Hepatocyte (in vitro differentiated cells): ENCODE measurements around the gene TNN. TPM values are rescaled to one million over a fixed set of nuclear protein-coding genes. Genes with fewer than 3 reads are reported as not detected.
"Not testable (repeated sequence)": the region's sequence is repeated elsewhere in the genome, so short reads cannot be mapped to it uniquely, and the experiment has no call there.

Experiments
- DNase-seq: peaks from one replicate; pipeline ENCODE4 v3.0.0-alpha.2; 2016; ENCODE audit warnings: low spot score
- H2AFZ ChIP-seq: fragments of 200-600 bp; sonication (generic); 2 replicates; pipeline ENCODE4 v1.6.0; 2016; ENCODE audit warnings: antibody characterized with exemption, mild to moderate bottlenecking
- H3K27ac ChIP-seq: fragments of 200-600 bp; sonication (generic); 2 replicates; pipeline ENCODE4 v1.5.1; 2016; ENCODE audit warnings: mild to moderate bottlenecking
- H3K27me3 ChIP-seq: fragments of 200-600 bp; sonication (generic); 2 replicates; pipeline ENCODE4 v1.6.1; 2016
- H3K36me3 ChIP-seq: fragments of 200-600 bp; sonication (generic); replicated peaks from 2 replicates; pipeline ENCODE4 v1.5.1; 2016; ENCODE audit warnings: low read depth; ENCODE audit not compliant: insufficient read depth
- H3K4me1 ChIP-seq: fragments of 200-600 bp; sonication (generic); 2 replicates; pipeline ENCODE4 v1.5.1; 2016; ENCODE audit warnings: mild to moderate bottlenecking, moderate library complexity; ENCODE audit not compliant: insufficient read depth
- H3K4me2 ChIP-seq: fragments of 200-600 bp; sonication (generic); 2 replicates; pipeline ENCODE4 v1.6.0; 2016
- H3K4me3 ChIP-seq: fragments of 200-600 bp; sonication (generic); 2 replicates; pipeline ENCODE4 v1.5.1; 2016; ENCODE audit warnings: mild to moderate bottlenecking
- H3K79me2 ChIP-seq: fragments of 200-600 bp; sonication (generic); 2 replicates; pipeline ENCODE4 v1.6.0; 2017; ENCODE audit warnings: mild to moderate bottlenecking
- H3K9me2 ChIP-seq: fragments of 200-600 bp; sonication (generic); replicated peaks from 2 replicates; pipeline ENCODE4 v1.6.0; 2017; ENCODE audit warnings: mild to moderate bottlenecking; ENCODE audit not compliant: insufficient read depth
- H3K9me3 ChIP-seq: fragments of 200-600 bp; sonication (generic); 2 replicates; pipeline ENCODE4 v1.5.1; 2016; ENCODE audit warnings: low read depth, mild to moderate bottlenecking
- H4K20me1 ChIP-seq: fragments of 200-600 bp; sonication (generic); 2 replicates; pipeline ENCODE4 v1.6.0; 2016; ENCODE audit warnings: mild to moderate bottlenecking; ENCODE audit not compliant: insufficient read depth, poor library complexity, severe bottlenecking
- CTCF ChIP-seq: fragments of 200-600 bp; sonication (generic); IDR thresholded peaks from 2 replicates; pipeline ENCODE4 v1.5.1; 2016; ENCODE audit warnings: antibody characterized with exemption, mild to moderate bottlenecking; ENCODE audit not compliant: poor library complexity
- EZH2 ChIP-seq: fragments of 200-600 bp; sonication (generic); IDR thresholded peaks from 2 replicates; pipeline ENCODE4 v1.6.1; 2016; ENCODE audit warnings: antibody characterized with exemption, mild to moderate bottlenecking, borderline replicate concordance
- EZH2phosphoT487 ChIP-seq: fragments of 200-600 bp; sonication (generic); IDR thresholded peaks from one replicate; pipeline ENCODE4 v1.6.1; 2018; ENCODE audit warnings: antibody characterized with exemption, mild to moderate bottlenecking, low read depth, moderate library complexity; ENCODE audit not compliant: unreplicated experiment, severe bottlenecking
- WGBS: methylation state at CpG from one replicate; pipeline ENCODE4 v1.1.6; 2016; ENCODE audit warnings: low lambda C conversion rate; ENCODE audit errors: missing lambda C conversion rate; 5-methylcytosine and 5-hydroxymethylcytosine counted together
- polyA plus RNA-seq: library from polyadenylated mRNA; unstranded; fragments of >200 nt; fragmentation: Nextera tagmentation; extraction: Ambion mirVana; gene quantifications from 2 replicates; pipeline ENCODE4 v1.2.1, GENCODE V29; 2016
- total RNA-seq: library from RNA; depleted of rRNA; stranded (reverse); fragments of >200 nt; gene quantifications from 2 replicates; pipeline ENCODE4 v1.2.3, GENCODE V29; 2014

TNN gene
- total and polyA plus RNA-seq, 2 experiments from 2014 or later: 0.33 to 0.51 TPM

GRCh38 chr1:175043824-175044223 lies 23.8 kb upstream of the TNN start:
- TF ChIP-seq CTCF (no peak), EZH2 (no peak), EZH2phosphoT487 (no peak)
- H3K4me1 ChIP-seq: no peaks in the 10 kb centered on the region
- no peaks in the 10 kb centered on the region for H4K20me1 ChIP-seq
- no peaks in the 10 kb centered on the region for H3K9me3 ChIP-seq
- 68% methylated on average over 19 of the region's 19 CpGs for WGBS
- no peak for DNase-seq
- H3K4me3 ChIP-seq: no peak overlapping the region
- no peaks in the 10 kb centered on the region for H3K27me3 ChIP-seq
- no peak overlapping the region for H3K4me2 ChIP-seq
- H3K27ac ChIP-seq: no peak overlapping the region
- no peaks in the 10 kb centered on the region for H3K9me2 ChIP-seq
- H3K36me3 ChIP-seq: no peaks in the 10 kb centered on the region
- H3K79me2 ChIP-seq: no peaks in the 10 kb centered on the region
- H2AFZ ChIP-seq: no peak overlapping the region

- H4K20me1 ChIP-seq, H3K36me3 ChIP-seq, DNase-seq, H3K4me2 ChIP-seq, H3K79me2 ChIP-seq, H3K9me3 ChIP-seq, H3K27me3 ChIP-seq, H3K4me1 ChIP-seq, H3K27ac ChIP-seq, H2AFZ ChIP-seq, H3K4me3 ChIP-seq, H3K9me2 ChIP-seq: not testable (repeated sequence)
- 94% methylated on average over 18 of the region's 18 CpGs for WGBS
Observed at GRCh38 chr1:175044591-175044990, 23.0 kb upstream of the TNN start.

GRCh38 chr1:175045097-175045496 lies 22.5 kb upstream of the TNN start:
- Histone ChIP-seq H2AFZ (no peak overlapping the region), H3K9me2 (no peaks in the 10 kb centered on the region), H4K20me1 (no peaks in the 10 kb centered on the region), H3K79me2 (no peaks in the 10 kb centered on the region), H3K4me2 (no peak overlapping the region), H3K27me3 (no peaks in the 10 kb centered on the region), H3K9me3 (no peaks in the 10 kb centered on the region), H3K4me1 (no peaks in the 10 kb centered on the region), H3K27ac (no peak overlapping the region), H3K4me3 (no peak overlapping the region), H3K36me3 (no peaks in the 10 kb centered on the region)
- no peak for DNase-seq
- WGBS: 96% methylated on average over 19 of the region's 19 CpGs
- no peak for TF ChIP-seq CTCF
- TF ChIP-seq EZH2phosphoT487: no peak
- no peak for TF ChIP-seq EZH2

- H3K36me3 ChIP-seq: no peaks in the 10 kb centered on the region
- no peak overlapping the region for H3K4me2 ChIP-seq
- no peak overlapping the region for H3K4me3 ChIP-seq
- no peak for DNase-seq
- H3K4me1 ChIP-seq: no peaks in the 10 kb centered on the region
- WGBS: 98% methylated on average over 32 of the region's 32 CpGs
- no peak overlapping the region for H3K27ac ChIP-seq
- no peaks in the 10 kb centered on the region for H3K79me2 ChIP-seq
- no peaks in the 10 kb centered on the region for H4K20me1 ChIP-seq
- H3K9me3 ChIP-seq: no peaks in the 10 kb centered on the region
- H2AFZ ChIP-seq: no peak overlapping the region
- TF ChIP-seq EZH2phosphoT487 (no peak), EZH2 (no peak), CTCF (no peak)
- no peaks in the 10 kb centered on the region for H3K9me2 ChIP-seq
- no peaks in the 10 kb centered on the region for H3K27me3 ChIP-seq
Observed at GRCh38 chr1:175045519-175045918, 22.1 kb upstream of the TNN start.
